ENCODE results near the gene RPL22.

GRCh38 chr1:6233376-6233775 lies 34.0 kb upstream of the RPL22 start:
- TF ChIP-seq CTCF (IDR thresholded peaks at IDR 0.05) (no peak), POLR2A (IDR thresholded peaks at IDR 0.05) (no peak)

Data from heart left ventricle (tissue), 13 donors.